HG02852 (cell line): ENCODE measurements around the gene PALLD.

Experiments used
- ATAC-seq: cut with Tn5 transposase; IDR thresholded peaks from one replicate; pipeline ENCODE4 v1.9.1; 2021; ENCODE audit warnings: mild to moderate bottlenecking, moderate library complexity; ENCODE audit not compliant: unreplicated experiment

Gene PALLD

GRCh38 chr4:168882650-168883233, 385.9 kb downstream of the PALLD start:
- ATAC-seq = no peak

GRCh38 chr4:168883513-168883912, 386.7 kb downstream of the PALLD start:
- ATAC-seq = no peak

GRCh38 chr4:168884251-168885124, 387.6 kb downstream of the PALLD start:
- ATAC-seq = no peak

- ATAC-seq = no peak
Observed at GRCh38 chr4:168885400-168885799, 388.5 kb downstream of the PALLD start.

- no peak for ATAC-seq
Observed at GRCh38 chr4:168886351-168886750, 389.5 kb downstream of the PALLD start.

- ATAC-seq = no peak
Observed at GRCh38 chr4:168887809-168888208, 391.0 kb downstream of the PALLD start.

- no peak for ATAC-seq
Observed at GRCh38 chr4:168888715-168889215, 391.9 kb downstream of the PALLD start.

GRCh38 chr4:168891086-168891485, 394.2 kb downstream of the PALLD start:
- no peak for ATAC-seq

- no peak for ATAC-seq
Observed at GRCh38 chr4:168891688-168892087, 394.8 kb downstream of the PALLD start.

- ATAC-seq = no peak
Observed at GRCh38 chr4:168892475-168892874, 395.6 kb downstream of the PALLD start.

GRCh38 chr4:168893205-168893604, 396.4 kb downstream of the PALLD start:
- ATAC-seq = no peak

GRCh38 chr4:168893807-168894206, 397.0 kb downstream of the PALLD start:
- ATAC-seq = no peak

GRCh38 chr4:168900080-168900479, 403.2 kb downstream of the PALLD start:
- no peak for ATAC-seq

GRCh38 chr4:168907119-168907698, 410.4 kb downstream of the PALLD start:
- ATAC-seq = no peak

GRCh38 chr4:168908093-168908492, 411.2 kb downstream of the PALLD start:
- ATAC-seq = no peak

- ATAC-seq = no peak
Observed at GRCh38 chr4:168908851-168909273, 412.0 kb downstream of the PALLD start.

GRCh38 chr4:168914095-168914494, 417.2 kb downstream of the PALLD start:
- no peak for ATAC-seq

- ATAC-seq = no peak
Observed at GRCh38 chr4:168917138-168917779, 420.4 kb downstream of the PALLD start.

GRCh38 chr4:168919706-168920324, 423.0 kb downstream of the PALLD start:
- ATAC-seq = no peak

- no peak for ATAC-seq
Observed at GRCh38 chr4:168920441-168921065, 423.7 kb downstream of the PALLD start.
